Muscle of arm (tissue), 14 donors: Measurements from ENCODE around the gene CPTP. TPM values are rescaled to one million over a fixed set of nuclear protein-coding genes. Genes with fewer than 3 reads are reported as not detected.

Experiments used
- DNase-seq: peaks from one replicate; pipeline ENCODE4 v3.0.0-alpha.2; 2013
- long read RNA-seq, 11 donors: transcript quantifications; one replicate each; lab custom pipeline, GENCODE V29; 2026
- polyA plus RNA-seq, 12 donors: library from polyadenylated mRNA; unstranded; fragments of 120-200 nt; gene quantifications; one replicate each; pipeline ENCODE4 v1.2.1, GENCODE V29; 2013; ENCODE audit not compliant: insufficient read length in 12 of 12

Gene CPTP
- polyA plus RNA-seq = 10 to 100 TPM in 11 of 12 donors, not detected in 1; 10.5 to 22.7 (median 13.5) TPM
- long read RNA-seq, donor 1, transcript CPTP-201 (3 exons, 2,190 nt) = major isoform, 9 of 19 reads
- long read RNA-seq, donor 1, partial matches to known transcripts = 7 of 19 reads
- long read RNA-seq, donor 1, other reads (novel, unspliced or antisense) = 0 of 19 reads
- long read RNA-seq, donor 2, transcript CPTP-201 (3 exons, 2,190 nt) = major isoform, 6 of 9 reads
- long read RNA-seq, donor 2, partial matches to known transcripts = 0 of 9 reads
- long read RNA-seq, donor 2, other reads (novel, unspliced or antisense) = 0 of 9 reads
- long read RNA-seq, donor 3, transcript CPTP-201 (3 exons, 2,190 nt) = major isoform, 7 of 8 reads
- long read RNA-seq, donor 3, partial matches to known transcripts = 0 of 8 reads
- long read RNA-seq, donor 3, other reads (novel, unspliced or antisense) = 0 of 8 reads
- long read RNA-seq, donor 4, transcript CPTP-201 (3 exons, 2,190 nt) = major isoform, 7 of 7 reads
- long read RNA-seq, donor 4, partial matches to known transcripts = 0 of 7 reads
- long read RNA-seq, donor 4, other reads (novel, unspliced or antisense) = 0 of 7 reads
- long read RNA-seq, donor 5, transcript CPTP-201 (3 exons, 2,190 nt) = major isoform, 9 of 10 reads
- long read RNA-seq, donor 5, partial matches to known transcripts = 0 of 10 reads
- long read RNA-seq, donor 5, other reads (novel, unspliced or antisense) = 0 of 10 reads
- long read RNA-seq, donor 6, transcript CPTP-201 (3 exons, 2,190 nt) = major isoform, 6 of 7 reads
- long read RNA-seq, donor 6, partial matches to known transcripts = 0 of 7 reads
- long read RNA-seq, donor 6, other reads (novel, unspliced or antisense) = 0 of 7 reads
- long read RNA-seq, donor 7, partial matches to known transcripts = 0 of 3 reads
- long read RNA-seq, donor 7, other reads (novel, unspliced or antisense) = 0 of 3 reads
- long read RNA-seq, donor 8, transcript CPTP-201 (3 exons, 2,190 nt) = major isoform, 12 of 19 reads
- long read RNA-seq, donor 8, partial matches to known transcripts = 5 of 19 reads
- long read RNA-seq, donor 8, other reads (novel, unspliced or antisense) = 0 of 19 reads
- long read RNA-seq, donor 9, transcript CPTP-201 (3 exons, 2,190 nt) = major isoform, 8 of 9 reads
- long read RNA-seq, donor 9, partial matches to known transcripts = 0 of 9 reads
- long read RNA-seq, donor 9, other reads (novel, unspliced or antisense) = 0 of 9 reads
- long read RNA-seq, donor 10, transcript CPTP-201 (3 exons, 2,190 nt) = major isoform, 6 of 7 reads
- long read RNA-seq, donor 10, partial matches to known transcripts = 0 of 7 reads
- long read RNA-seq, donor 10, other reads (novel, unspliced or antisense) = 0 of 7 reads
- long read RNA-seq, donor 11, transcript CPTP-201 (3 exons, 2,190 nt) = major isoform, 17 of 19 reads
- long read RNA-seq, donor 11, partial matches to known transcripts = 0 of 19 reads
- long read RNA-seq, donor 11, other reads (novel, unspliced or antisense) = 0 of 19 reads

DNA sequence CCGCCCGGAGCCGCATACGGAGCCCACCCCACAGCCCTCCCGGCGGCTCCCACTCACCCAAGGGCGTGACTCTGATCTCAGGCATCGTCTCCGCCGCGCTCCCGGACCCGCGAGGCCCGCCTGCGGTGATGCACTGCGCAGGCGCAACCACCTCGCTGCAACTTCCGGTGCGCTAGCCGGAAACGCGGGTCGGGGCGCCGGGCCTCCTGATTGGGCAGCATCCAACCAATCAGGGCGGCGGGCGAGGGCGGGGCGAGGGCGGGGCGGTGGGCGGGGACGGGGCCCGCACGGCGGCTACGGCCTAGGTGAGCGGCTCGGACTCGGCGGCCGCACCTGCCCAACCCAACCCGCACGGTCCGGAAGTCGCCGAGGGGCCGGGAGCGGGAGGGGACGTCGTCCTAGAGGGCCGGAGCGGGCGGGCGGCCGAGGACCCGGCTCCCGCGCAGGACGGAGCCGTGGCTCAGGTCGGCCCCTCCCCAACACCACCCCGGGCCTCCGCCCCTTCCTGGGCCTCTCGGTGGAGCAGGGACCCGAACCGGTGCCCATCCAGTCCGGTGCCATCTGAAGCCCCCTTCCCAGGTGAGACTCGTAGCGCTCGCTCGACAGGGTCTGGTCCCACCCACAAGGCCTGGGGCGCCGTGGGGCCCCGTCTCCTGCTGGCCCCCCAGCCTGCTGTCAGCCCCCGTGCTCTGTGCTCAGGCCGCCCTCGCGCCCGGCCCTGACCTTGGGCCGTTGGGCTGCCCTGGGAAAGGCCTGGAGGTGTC is at the start of gene CPTP, which contains the start of gene INTS11:
TSS of gene CPTP (plus strand) at position 279 of the 764 bp plus-strand sequence. CDS start 2,109 bp downstream, outside the sequence.
TSS of gene INTS11 (minus strand) at position 137 of the 764 bp plus-strand sequence. CDS start at position 85, 52 bp downstream.
- DNase-seq = peak; percentile 93

DNA sequence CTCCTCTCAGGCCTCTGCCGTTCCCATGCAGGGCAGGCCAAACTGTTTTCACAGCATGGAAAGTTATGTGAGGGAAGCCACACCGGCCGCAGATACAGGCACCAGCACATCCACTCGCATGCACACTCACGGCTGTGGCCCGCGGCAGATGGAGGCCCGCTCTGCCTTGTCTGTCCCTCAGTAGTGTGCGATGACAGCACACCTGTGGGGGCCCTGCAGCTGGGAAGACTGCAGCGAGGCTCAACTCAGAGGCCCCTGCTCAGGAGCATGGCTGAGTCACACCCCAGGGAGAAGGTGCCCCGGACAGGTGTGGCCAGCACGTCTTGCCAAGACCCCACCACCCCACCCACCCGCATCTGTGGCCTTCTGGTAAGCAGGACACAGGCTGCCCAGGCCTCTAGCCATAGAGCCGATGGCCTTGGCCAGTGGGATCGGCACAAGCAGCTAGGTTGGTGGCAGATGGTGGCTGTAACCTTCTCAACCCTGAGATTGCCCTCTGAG is 49.6 kb upstream of the CPTP start:
- DNase-seq = no peak

DNA sequence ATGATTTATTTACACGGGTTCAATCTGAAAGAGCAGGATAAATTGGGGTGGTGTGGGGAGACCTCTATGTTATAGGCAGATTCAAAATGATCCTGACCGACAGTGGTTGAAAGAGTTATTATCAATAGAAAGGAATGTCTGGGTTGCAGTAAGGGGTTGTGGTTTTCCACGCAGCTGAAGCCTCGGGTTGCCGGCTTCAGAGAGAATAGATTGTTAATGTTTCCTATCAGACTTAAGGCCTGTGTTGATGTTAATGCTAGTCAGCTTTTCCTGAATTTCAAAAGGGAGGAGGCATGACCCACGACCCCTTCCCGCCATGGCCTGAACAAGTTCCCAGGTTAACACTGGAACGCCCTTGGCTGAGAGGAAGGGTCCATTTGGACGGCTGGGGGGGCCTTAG is 48.8 kb upstream of the CPTP start:
- no peak for DNase-seq

DNA sequence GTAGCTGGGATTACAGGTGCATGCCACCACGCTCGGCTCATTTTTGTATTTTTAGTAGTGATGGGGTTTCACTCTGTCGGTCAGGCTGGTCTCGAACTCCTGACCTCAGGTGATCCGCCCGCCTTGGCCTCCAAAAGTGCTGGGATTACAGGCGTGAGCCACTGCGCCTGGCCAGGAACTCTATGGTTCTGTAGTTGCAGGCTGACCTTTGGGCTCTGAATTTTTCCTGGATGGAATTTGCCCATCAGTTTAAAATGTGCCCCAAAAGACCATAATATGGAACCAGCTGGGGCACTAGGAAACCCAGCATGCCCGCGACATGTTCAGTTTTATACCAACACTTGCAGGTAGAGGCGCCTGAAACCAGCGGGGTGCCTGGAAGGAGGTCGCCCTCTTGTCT is 46.0 kb upstream of the CPTP start:
- no peak for DNase-seq

DNA sequence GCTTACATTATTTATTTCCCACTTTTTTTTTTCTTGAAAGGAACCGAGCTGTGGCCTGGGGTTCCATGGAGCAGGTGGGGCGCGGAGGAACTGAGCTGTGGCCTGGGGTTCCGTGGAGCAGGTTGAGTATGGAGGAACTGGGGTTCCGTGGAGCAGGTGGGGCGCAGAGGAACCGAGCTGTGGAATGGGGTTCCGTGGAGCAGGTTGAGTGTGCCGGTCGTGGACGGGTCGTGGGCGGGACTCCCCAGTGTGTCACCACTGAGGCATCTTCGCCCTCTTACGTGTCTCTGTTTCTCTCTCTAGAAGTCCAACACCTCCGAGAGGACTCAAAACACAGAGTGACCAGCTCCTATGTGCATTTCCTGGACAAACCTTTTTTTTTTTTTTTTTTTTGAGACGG is 45.6 kb upstream of the CPTP start:
- DNase-seq = no peak

DNA sequence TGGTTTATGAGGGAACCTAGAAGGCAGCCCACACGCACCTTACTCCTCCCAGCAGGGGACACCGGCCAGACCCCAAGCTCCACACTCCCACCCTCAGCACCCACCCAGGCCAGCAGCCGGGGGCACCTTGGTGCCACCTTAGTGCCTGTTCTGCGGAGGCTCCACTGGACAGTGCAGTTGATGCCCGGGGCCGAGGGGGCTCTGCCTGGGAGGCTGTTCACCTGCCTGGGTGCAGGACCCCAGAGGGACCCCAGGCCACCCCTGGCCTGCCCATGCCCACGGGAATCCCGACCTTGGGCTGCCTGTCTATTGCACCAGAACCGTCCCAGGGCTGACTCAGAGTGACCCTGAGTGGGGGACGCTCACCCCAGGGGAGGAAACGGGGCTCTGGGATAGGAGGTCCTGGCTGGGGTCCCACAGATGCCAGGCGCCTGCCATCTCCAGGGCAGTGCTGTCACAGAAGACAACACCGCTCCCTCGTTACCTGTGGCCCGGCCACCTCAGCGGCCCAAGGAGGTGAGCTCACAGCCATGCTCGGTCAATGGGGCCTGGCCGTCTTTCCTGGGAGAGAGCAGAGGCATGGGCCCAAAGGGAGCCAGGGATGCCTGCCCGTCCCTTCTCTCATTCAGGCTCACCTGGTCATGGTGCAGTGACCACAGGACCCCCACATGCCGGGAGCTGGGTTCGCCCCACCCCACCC is 43.7 kb upstream of the CPTP start:
- no peak for DNase-seq

DNA sequence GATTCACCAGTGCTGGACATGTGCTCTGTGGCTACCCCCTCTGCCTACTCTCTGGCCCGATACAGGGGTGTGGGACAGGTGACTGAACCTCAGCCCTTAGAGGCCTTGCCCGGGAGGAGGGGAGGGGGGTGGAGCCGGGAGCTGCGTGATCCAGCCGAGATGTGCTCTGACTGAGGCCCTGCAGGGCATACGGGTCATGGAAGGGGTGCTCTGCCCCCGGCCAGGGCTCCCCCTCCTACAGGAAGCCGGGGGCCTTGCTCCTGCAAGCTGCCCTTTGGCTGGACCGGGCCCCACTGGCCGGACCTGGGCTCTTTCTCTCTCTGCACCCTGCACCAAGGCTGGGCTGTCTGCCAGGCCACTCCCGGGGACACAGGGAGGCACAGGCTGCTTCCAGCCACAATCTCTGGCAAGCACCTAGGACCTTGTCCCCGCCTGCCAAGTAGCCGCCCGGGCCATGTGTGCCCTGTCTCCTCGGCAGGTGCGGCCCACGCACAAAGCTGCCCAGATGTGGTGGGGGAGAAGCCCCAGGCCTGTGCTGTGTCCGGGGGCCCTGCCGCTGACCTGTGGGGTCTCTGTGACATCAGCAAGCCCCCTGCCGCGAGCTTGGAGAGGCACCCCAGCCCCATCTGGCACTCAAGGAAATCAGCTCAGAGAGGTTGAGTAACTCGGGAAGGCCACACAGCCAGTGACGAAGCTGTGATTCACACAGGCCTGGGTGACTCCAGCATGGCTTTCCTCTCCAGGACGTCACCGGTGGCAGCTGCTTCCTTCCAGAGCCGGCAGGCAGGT is 42.9 kb upstream of the CPTP start:
- no peak for DNase-seq

DNA sequence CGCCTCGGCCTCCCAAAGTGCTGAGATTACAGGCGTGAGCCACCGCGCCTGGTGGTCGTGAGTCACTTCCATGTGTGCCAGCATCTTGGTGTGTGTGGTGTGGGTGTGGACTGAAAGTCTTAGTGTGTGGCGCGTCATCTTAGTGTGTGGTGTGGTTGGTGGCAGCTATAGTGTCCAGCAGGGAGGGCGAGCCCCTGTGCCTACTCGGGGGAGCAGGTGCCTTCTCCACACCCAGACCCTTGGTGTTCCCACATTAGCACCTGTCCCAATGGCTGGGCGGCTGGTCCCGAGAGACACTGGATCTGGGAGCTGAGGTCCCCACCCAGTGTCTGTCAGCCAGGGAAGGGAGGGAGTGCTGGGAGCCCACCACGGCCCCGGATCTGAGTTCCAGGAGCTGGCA is 41.6 kb upstream of the CPTP start:
- DNase-seq = no peak

DNA sequence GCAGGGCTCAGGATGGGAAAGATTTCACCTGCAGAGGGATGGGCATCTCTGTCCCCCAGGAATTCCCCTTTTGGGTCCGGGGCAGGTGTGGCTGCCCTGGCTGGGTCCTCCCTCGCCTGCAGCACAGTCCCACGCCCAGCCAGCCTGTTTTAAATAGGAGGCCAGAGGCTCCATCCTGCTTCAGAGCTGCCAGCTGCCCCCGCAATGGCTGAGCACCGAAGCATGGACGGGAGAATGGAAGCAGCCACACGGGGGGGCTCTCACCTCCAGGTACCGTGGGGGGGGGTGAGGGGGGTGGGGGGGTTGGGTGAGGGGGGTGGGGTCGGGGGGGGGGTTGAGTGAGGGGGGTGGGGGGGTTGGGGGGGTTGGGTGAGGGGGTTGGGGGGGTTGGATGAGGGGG is 40.8 kb upstream of the CPTP start:
- DNase-seq = no peak

DNA sequence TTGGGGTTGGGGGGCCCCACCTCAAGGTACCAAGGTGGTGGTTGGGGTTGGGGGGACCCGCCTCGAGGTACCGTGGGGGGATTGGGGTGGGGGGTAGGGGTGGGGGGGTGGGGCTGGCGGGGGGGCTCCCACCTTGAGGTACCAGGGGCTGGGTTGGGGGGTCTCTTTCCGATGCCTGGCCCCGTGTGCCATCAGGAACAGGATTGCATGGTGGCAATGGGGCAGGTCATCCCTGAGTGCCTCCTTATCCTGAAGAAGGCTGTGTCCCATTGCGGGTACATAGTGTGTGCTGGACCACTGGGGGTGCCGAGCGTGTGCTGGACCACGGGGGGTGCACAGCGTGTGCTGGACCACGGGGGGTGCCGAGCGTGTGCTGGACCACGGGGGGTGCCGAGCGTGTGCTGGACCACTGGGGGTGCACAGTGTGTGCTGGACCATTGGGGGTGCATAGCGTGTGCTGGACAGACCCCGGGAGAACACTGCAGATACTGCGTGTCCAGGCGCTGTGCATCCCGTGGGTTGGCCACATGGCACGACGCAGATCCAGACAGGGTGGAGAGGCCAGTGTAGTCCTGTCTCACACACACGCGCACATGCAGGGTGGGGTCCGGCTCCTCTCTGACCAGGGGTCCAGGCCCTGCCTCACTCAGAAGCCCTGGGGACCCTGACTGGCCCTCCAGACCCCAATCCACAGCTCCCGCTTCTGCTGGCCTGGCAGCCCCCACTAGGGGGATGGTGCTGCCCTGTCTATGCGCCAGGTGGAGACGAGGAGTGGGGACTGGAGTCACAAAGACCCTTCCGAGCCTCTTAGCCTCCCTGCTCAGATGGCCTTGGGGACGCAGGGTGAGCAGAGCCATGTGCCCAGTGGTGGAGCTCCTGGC is 40.1 kb upstream of the CPTP start:
- DNase-seq = no peak

DNA sequence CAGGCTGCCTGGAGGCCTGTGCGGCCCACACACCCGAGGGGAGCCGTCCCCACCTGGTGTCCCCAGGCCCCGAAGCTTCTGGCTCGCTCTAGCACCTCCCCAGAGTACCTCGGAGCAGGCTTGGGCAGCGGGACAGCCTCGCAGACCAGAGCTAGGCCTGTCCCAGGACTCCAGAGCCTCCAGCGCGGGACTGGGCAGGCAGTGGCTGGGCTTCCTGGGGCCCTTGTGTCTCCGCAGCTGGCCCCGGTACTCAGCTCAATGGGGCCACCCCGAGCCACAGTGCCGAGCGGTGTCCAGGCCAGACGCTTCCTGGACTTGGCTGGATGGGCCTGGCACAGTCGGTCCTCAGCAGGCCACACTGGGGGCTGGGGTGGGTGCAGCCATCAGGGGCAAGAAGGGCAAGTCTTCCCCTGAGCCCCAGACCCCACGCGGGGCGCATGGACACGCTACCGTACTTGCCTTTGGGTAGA is 39.5 kb upstream of the CPTP start:
- no peak for DNase-seq

DNA sequence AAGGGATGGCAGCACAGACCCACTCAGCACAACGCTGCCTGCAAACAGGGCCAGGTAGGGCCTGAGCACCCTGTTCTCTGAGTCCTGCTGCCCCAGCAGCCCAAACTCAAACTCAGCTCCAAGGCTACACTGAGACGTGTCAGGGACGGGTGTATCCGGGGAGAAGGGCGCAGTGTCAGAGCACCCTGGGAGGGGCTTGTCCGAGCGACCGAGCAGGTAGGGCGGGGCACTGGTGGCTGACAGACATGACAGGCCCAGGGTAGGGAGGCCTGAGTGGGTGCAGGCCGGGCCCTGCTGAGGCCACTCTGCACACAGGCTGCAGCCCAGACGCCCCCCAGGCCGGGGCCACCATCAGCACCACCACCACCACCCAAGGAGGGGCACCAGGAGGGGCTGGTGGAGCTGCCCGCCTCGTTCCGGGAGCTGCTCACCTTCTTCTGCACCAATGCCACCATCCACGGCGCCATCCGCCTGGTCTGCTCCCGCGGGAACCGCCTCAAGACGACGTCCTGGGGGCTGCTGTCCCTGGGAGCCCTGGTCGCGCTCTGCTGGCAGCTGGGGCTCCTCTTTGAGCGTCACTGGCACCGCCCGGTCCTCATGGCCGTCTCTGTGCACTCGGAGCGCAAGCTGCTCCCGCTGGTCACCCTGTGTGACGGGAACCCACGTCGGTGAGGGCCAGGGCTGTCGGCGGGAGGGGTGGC is 38.8 kb upstream of the CPTP start:
- no peak for DNase-seq

DNA sequence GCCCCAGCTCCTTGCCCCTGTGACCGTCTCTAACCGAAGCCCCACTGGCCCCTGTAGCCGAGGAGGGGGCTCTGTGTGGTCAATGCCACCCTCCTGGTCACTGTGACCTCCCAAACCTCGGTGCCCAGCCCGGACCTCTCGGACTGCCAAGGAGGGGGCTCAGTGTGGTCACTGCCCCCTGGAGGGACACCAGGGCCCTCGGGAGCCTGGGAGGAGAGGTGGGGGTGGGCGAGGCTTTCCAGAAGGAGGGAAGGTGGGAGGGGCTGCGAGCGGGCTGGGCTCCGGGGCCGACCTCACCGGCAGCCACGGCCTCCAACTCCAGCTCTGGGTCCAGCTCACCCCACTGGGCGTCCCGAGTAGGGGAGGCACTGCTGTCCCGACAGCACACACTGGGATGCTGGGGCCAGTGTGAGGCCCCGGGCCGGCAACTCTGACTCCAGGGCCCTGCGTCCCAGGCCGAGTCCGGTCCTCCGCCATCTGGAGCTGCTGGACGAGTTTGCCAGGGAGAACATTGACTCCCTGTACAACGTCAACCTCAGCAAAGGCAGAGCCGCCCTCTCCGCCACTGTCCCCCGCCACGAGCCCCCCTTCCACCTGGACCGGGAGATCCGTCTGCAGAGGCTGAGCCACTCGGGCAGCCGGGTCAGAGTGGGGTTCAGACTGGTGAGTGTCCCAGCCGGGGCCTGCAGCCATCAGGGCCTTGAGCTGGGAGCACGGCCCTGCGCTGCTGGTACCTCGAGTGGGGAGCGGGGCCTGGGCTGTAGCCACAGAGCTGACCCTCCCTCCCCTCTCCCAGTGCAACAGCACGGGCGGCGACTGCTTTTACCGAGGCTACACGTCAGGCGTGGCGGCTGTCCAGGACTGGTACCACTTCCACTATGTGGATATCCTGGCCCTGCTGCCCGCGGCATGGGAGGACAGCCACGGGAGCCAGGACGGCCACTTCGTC is 38.0 kb upstream of the CPTP start:
- no peak for DNase-seq

DNA sequence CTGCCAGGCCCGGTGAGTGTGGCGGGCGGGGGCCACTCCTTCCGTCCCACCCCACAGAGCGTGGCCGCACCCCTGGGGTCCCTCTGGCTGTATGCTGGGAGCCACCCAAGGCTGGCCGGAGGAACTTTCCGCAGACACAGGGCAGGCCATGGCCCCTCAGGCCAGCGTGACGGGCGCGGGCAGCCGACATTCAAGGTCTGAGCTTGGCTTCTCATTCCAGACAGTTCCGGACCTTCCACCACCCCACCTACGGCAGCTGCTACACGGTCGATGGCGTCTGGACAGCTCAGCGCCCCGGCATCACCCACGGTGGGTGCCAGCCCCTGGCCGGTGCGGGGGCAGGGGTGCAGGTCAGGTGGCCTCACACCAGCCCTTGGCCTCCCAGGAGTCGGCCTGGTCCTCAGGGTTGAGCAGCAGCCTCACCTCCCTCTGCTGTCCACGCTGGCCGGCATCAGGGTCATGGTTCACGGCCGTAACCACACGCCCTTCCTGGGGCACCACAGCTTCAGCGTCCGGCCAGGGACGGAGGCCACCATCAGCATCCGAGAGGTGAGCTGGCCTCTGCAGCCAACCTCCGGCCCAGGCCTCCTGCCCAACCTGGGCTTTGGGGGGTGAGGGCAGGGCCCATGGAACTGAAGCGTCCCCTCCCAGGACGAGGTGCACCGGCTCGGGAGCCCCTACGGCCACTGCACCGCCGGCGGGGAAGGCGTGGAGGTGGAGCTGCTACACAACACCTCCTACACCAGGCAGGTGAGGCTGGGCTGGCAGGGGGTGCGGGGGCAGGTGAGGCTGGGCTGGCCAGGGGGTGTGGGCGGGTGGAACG is 37.1 kb upstream of the CPTP start:
- no peak for DNase-seq

DNA sequence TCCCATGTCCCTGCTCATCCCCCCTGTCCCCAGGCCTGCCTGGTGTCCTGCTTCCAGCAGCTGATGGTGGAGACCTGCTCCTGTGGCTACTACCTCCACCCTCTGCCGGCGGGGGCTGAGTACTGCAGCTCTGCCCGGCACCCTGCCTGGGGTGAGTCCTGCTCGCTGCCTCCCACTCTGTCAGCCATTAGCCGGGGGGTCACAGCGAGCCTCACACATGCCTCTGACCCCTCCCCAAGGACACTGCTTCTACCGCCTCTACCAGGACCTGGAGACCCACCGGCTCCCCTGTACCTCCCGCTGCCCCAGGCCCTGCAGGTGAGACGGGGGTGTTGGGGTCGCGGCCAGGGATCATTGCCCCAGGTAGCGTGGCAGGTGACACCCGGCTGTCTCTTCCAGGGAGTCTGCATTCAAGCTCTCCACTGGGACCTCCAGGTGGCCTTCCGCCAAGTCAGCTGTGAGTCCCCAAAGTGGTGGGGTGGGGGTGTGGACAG is 34.3 kb upstream of the CPTP start:
- DNase-seq = no peak
